HL-60 (cell line): ENCODE results near the gene PRKAR2B.

Source experiments
- DNase-seq, 2 experiments: peaks; one replicate each; pipeline ENCODE4 v3.0.0-alpha.2; 2010 to 2020; ENCODE audit warnings: low read depth in 1 of 2, low spot score in 1 of 2
- H3K27ac ChIP-seq: fragments of 250-450 bp; sonication (Bioruptor Pico); replicated peaks from 2 replicates; pipeline ENCODE4 v1.5.1; 2020; ENCODE audit warnings: mild to moderate bottlenecking, moderate library complexity
- H3K27me3 ChIP-seq: fragments of 250-450 bp; sonication (Bioruptor Pico); 2 replicates; pipeline ENCODE4 v1.5.1; 2021; ENCODE audit warnings: mild to moderate bottlenecking, moderate library complexity; ENCODE audit not compliant: insufficient read depth, poor library complexity, severe bottlenecking
- H3K4me3 ChIP-seq: replicated peaks from 2 replicates; pipeline ENCODE4 v1.5.1; 2011; ENCODE audit warnings: mild to moderate bottlenecking, control low read depth, low read length; ENCODE audit not compliant: insufficient read depth
- GABPA ChIP-seq: IDR thresholded peaks from 2 replicates; pipeline ENCODE4 v1.6.1; 2012; ENCODE audit warnings: low read depth
- POLR2AphosphoS5 ChIP-seq: IDR thresholded peaks from 2 replicates; pipeline ENCODE4 v1.6.1; 2012; ENCODE audit warnings: low read depth
- REST ChIP-seq: IDR thresholded peaks from 2 replicates; pipeline ENCODE4 v1.6.1; 2012; ENCODE audit warnings: low read depth; ENCODE audit not compliant: insufficient replicate concordance
- SPI1 ChIP-seq: IDR thresholded peaks from 2 replicates; pipeline ENCODE4 v1.6.1; 2012; ENCODE audit warnings: low read depth, mild to moderate bottlenecking, borderline replicate concordance
- TF ChIP-seq, protein P1 (sequence below): IDR thresholded peaks from one replicate; pipeline ENCODE4 v1.5.1; 2011; ENCODE audit warnings: low read length, control low read depth, inconsistent platforms; ENCODE audit not compliant: insufficient read depth

Gene PRKAR2B

GRCh38 chr7:107085180-107085579 is 40.7 kb downstream of the PRKAR2B start:
- no peak for DNase-seq
- H3K27ac ChIP-seq = no peak overlapping the region
- TF ChIP-seq GABPA = no peak
- TF ChIP-seq, protein P1, sequence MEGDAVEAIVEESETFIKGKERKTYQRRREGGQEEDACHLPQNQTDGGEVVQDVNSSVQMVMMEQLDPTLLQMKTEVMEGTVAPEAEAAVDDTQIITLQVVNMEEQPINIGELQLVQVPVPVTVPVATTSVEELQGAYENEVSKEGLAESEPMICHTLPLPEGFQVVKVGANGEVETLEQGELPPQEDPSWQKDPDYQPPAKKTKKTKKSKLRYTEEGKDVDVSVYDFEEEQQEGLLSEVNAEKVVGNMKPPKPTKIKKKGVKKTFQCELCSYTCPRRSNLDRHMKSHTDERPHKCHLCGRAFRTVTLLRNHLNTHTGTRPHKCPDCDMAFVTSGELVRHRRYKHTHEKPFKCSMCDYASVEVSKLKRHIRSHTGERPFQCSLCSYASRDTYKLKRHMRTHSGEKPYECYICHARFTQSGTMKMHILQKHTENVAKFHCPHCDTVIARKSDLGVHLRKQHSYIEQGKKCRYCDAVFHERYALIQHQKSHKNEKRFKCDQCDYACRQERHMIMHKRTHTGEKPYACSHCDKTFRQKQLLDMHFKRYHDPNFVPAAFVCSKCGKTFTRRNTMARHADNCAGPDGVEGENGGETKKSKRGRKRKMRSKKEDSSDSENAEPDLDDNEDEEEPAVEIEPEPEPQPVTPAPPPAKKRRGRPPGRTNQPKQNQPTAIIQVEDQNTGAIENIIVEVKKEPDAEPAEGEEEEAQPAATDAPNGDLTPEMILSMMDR = no peak
- no peak for TF ChIP-seq POLR2AphosphoS5
- TF ChIP-seq SPI1 = no peak
- no peak for TF ChIP-seq REST
- no peak overlapping the region for H3K4me3 ChIP-seq
- no peaks in the 10 kb centered on the region for H3K27me3 ChIP-seq

DNA sequence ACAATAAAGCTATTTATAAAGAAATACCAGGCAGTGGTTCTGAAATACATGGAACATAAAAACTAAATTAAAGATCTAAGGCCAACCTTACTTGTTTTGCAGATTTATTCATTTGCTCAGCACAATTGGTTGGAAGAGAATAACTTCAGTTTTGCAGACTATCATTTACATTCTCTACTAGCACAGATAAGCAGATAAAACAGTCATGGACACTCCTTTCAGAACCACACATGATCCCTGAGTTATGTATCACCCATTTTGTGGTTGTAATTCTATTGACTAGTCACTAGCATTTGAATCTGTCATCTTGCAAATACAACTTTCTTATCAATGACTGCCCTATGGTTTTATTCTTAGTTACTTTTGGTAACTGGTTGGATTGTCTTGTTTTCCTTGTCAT is 45.1 kb downstream of the PRKAR2B start:
- H3K27ac ChIP-seq = no peak overlapping the region

DNA sequence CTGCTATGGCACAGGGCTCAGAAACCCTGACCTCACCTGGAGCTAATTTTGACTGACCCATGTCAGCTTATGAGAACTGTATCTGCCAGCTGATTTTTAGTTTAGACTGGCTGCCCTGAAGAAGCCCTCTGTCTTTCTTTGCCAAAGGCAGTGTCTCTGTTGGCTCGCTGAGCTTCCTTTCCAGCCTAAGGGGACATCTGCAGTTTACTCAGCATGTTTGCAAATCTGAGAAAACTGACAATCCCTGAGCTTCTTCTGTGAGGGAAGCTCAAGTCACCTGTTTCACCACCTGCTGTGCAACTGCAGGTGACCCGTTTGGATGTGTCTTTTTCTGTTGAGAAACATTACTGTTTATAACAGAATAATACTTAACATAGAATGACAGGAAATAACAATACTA is 46.0 kb downstream of the PRKAR2B start:
- TF ChIP-seq, protein P1 = no peak
- no peak for TF ChIP-seq REST
- no peak for TF ChIP-seq SPI1
- TF ChIP-seq GABPA = no peak
- no peak for TF ChIP-seq POLR2AphosphoS5
- Histone ChIP-seq H3K4me3 (no peak overlapping the region), H3K27ac (no peak overlapping the region), H3K27me3 (no peaks in the 10 kb centered on the region)
- DNase-seq = no peak

More for the DNA sequence above, 45.1 kb downstream of the PRKAR2B start:
- H3K27me3 ChIP-seq = no peaks in the 10 kb centered on the region
- TF ChIP-seq REST (no peak), POLR2AphosphoS5 (no peak), SPI1 (no peak), GABPA (no peak)
- TF ChIP-seq, protein P1 = no peak
- no peak overlapping the region for H3K4me3 ChIP-seq
- no peak for DNase-seq
